ENCODE data around the gene AKR1C4. TPM values are rescaled to one million over a fixed set of nuclear protein-coding genes. Genes with fewer than 3 reads are reported as not detected.

Gene AKR1C4
- total RNA-seq, 1 donor from 2014 or later = not detected

DNA sequence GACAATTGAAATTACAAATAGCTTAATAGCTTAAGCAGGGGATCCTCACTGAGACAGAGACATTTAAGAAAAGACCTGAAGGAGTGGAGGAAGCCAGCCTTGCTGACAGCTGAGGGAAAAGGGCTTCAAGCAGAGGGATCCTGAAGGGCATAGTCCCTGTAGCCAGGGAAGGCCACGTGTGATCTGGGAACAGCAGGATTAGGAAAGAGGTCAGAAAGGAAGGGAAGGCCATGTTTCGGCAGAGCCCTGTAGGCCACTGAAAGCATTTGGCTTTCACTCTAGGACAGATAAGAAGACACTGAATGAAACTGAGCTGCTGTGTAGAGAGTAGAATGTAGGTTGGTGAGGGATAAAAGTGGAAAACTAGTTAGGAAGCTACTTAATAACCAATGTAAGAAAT, 8.3 kb upstream of the AKR1C4 start:
- DNase-seq = no peak
- TF ChIP-seq CTCF (IDR thresholded peaks at IDR 0.05; ENCODE audit: borderline replicate concordance) = no peak

DNA sequence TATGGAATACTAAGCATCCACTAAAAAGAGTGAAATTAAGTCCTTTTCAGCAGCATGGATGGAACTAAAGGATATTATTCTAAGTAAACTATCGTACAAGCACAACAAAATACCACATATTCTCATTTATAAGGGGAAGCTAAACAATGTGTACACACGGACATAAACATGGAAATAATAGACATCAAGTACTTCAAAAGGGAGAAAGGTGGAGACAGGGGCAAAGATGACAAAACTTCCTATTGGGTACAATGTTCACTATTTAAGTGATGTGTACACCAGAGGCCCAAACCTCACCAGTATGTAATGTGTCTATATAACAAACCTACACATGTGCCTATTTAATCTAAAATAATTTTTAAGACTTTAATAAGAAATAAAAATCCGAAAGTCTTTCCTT, 2.2 kb upstream of the AKR1C4 start:
- no peak for DNase-seq
- TF ChIP-seq CTCF (IDR thresholded peaks at IDR 0.05; ENCODE audit: borderline replicate concordance) = no peak

More for the DNA sequence above, 8.3 kb upstream of the AKR1C4 start:
- H3K4me3 ChIP-seq = no peak overlapping the region
- intact Hi-C loops (cut with micrococcal nuclease) = no loop called here
- no peak overlapping the region for H3K27ac ChIP-seq (replicated peaks)
- no peaks in the 10 kb centered on the region for H3K9me3 ChIP-seq (replicated peaks)
- no peaks in the 10 kb centered on the region for H3K36me3 ChIP-seq
- peaks cover 5% of the 10 kb centered on the region for H3K4me1 ChIP-seq
- no peaks in the 10 kb centered on the region for H3K27me3 ChIP-seq (ENCODE audit: low read depth)

GRCh38 chr10:5195727-5196374, 786 bp upstream of the AKR1C4 start:
- no peak for TF ChIP-seq CTCF (IDR thresholded peaks at IDR 0.05; ENCODE audit: borderline replicate concordance)
- no peaks in the 10 kb centered on the region for H3K27me3 ChIP-seq (ENCODE audit: low read depth)
- DNase-seq = no peak
- intact Hi-C loops (cut with micrococcal nuclease) = no loop called here
- no peak overlapping the region for H3K4me3 ChIP-seq
- no peaks in the 10 kb centered on the region for H3K4me1 ChIP-seq
- H3K27ac ChIP-seq (replicated peaks) = no peak overlapping the region
- no peaks in the 10 kb centered on the region for H3K36me3 ChIP-seq
- peaks cover 4% of the 10 kb centered on the region for H3K9me3 ChIP-seq (replicated peaks)

More for the DNA sequence above, 2.2 kb upstream of the AKR1C4 start:
- no peak overlapping the region for H3K4me3 ChIP-seq
- no peaks in the 10 kb centered on the region for H3K36me3 ChIP-seq
- no peak overlapping the region for H3K27ac ChIP-seq (replicated peaks)
- no peaks in the 10 kb centered on the region for H3K4me1 ChIP-seq
- no peaks in the 10 kb centered on the region for H3K9me3 ChIP-seq (replicated peaks)
- no peaks in the 10 kb centered on the region for H3K27me3 ChIP-seq (ENCODE audit: low read depth)
- intact Hi-C loops (cut with micrococcal nuclease) = no loop called here

- Histone ChIP-seq H3K27me3 (ENCODE audit: low read depth) (no peaks in the 10 kb centered on the region), H3K36me3 (no peaks in the 10 kb centered on the region), H3K9me3 (replicated peaks) (peaks cover 28% of the 10 kb centered on the region), H3K27ac (replicated peaks) (no peak overlapping the region), H3K4me3 (no peak overlapping the region), H3K4me1 (no peaks in the 10 kb centered on the region)
- no peak for TF ChIP-seq CTCF (IDR thresholded peaks at IDR 0.05; ENCODE audit: borderline replicate concordance)
- intact Hi-C loops (cut with micrococcal nuclease) = no loop called here
- DNase-seq = no peak
Measured at GRCh38 chr10:5198386-5198785, 1.7 kb downstream of the AKR1C4 start.

DNA sequence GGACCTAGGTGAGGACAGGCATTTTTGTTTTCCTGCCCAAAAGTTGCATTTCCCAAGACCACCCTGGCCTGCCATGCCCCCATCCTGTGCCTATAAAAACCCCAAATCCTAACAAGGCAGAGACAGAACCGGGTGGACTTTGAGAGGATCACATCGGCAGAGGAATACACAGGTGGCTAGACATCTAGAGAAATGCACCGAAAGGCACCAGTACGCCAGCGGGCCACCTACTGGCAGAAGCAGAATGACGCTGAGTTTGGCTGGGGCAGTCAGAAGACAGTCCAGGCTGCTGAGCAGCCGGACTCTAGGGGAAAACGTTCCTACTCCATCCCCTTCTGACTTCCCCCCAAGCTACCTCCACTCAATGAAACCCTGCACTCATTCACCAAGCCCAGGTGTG, 2.8 kb downstream of the AKR1C4 start:
- Histone ChIP-seq H3K27ac (replicated peaks) (no peak overlapping the region), H3K27me3 (ENCODE audit: low read depth) (no peaks in the 10 kb centered on the region), H3K36me3 (no peaks in the 10 kb centered on the region), H3K4me1 (no peaks in the 10 kb centered on the region), H3K4me3 (no peak overlapping the region), H3K9me3 (replicated peaks) (peaks cover 32% of the 10 kb centered on the region)
- no peak for TF ChIP-seq CTCF (IDR thresholded peaks at IDR 0.05; ENCODE audit: borderline replicate concordance)
- no peak for DNase-seq
- intact Hi-C loops (cut with micrococcal nuclease) = no loop called here

Measured in left ventricle myocardium inferior (tissue), 1 donor.